Thoracic aorta (tissue), 2 donors: ENCODE measurements around the gene PLPPR2. TPM values are rescaled to one million over a fixed set of nuclear protein-coding genes. Genes with fewer than 3 reads are reported as not detected.

Experiments
- ATAC-seq: fragments of 150-250 bp; one replicate; pipeline ENCODE4 v1.8.0; 2017; ENCODE audit warnings: low read depth; ENCODE audit not compliant: insufficient number of reproducible peaks, low FRiP score
- DNase-seq: peaks from one replicate; pipeline ENCODE4 v3.0.0-alpha.2; 2020; ENCODE audit warnings: low spot score
- H3K27ac ChIP-seq, 2 donors: fragments of 200-600 bp; sonication (generic); 1 replicate in 1 of 2; 2 replicates in 1 of 2; pipeline ENCODE4 v1.5.1; 2016; ENCODE audit warnings: mild to moderate bottlenecking in 2 of 2, moderate library complexity in 2 of 2
- H3K27me3 ChIP-seq: fragments of 200-600 bp; sonication (generic); replicated peaks from 2 replicates; pipeline ENCODE4 v1.6.0; 2016; ENCODE audit warnings: mild to moderate bottlenecking; ENCODE audit not compliant: insufficient read depth
- H3K36me3 ChIP-seq: fragments of 200-600 bp; sonication (generic); one replicate; pipeline ENCODE4 v1.5.1; 2016
- H3K4me1 ChIP-seq, 2 donors: fragments of 200-600 bp; sonication (generic); 1 replicate in 1 of 2; 2 replicates in 1 of 2; pipeline versions ENCODE4 v1.5.1 to v1.6.0; 2016; ENCODE audit warnings: low read depth in 2 of 2, mild to moderate bottlenecking in 1 of 2; ENCODE audit not compliant: control insufficient read depth in 1 of 2
- H3K4me3 ChIP-seq: fragments of 200-600 bp; sonication (generic); 2 replicates; pipeline ENCODE4 v1.5.1; 2016; ENCODE audit warnings: mild to moderate bottlenecking
- H3K9me3 ChIP-seq: fragments of 200-600 bp; sonication (generic); 2 replicates; pipeline ENCODE4 v1.5.1; 2016
- CTCF ChIP-seq: fragments of 200-600 bp; sonication (generic); IDR thresholded peaks from one replicate; pipeline ENCODE4 v1.5.1; 2019; ENCODE audit warnings: antibody characterized with exemption
- total RNA-seq, 2 donors: library from RNA; depleted of rRNA; stranded (reverse); fragments of >200 nt; gene quantifications; one replicate each; pipeline versions ENCODE4 v1.1.0 to v1.2.3, GENCODE V29; 2016

PLPPR2 gene
- total RNA-seq, 2 donors from 2014 or later: 55.7 to 69.7 TPM

GRCh38 chr19:11379857-11380350 lies 24.7 kb downstream of the PLPPR2 start:
- H3K4me3 ChIP-seq: no peak overlapping the region
- no peak overlapping the region for H3K27ac ChIP-seq
- H3K9me3 ChIP-seq: no peaks in the 10 kb centered on the region
- no peaks in the 10 kb centered on the region for H3K36me3 ChIP-seq
- DNase-seq: no peak
- peaks cover 23 to 80% of the 10 kb centered on the region in 2 donors for H3K4me1 ChIP-seq
- ATAC-seq: no peak
- TF ChIP-seq CTCF: no peak
- H3K27me3 ChIP-seq: no peaks in the 10 kb centered on the region

DNA sequence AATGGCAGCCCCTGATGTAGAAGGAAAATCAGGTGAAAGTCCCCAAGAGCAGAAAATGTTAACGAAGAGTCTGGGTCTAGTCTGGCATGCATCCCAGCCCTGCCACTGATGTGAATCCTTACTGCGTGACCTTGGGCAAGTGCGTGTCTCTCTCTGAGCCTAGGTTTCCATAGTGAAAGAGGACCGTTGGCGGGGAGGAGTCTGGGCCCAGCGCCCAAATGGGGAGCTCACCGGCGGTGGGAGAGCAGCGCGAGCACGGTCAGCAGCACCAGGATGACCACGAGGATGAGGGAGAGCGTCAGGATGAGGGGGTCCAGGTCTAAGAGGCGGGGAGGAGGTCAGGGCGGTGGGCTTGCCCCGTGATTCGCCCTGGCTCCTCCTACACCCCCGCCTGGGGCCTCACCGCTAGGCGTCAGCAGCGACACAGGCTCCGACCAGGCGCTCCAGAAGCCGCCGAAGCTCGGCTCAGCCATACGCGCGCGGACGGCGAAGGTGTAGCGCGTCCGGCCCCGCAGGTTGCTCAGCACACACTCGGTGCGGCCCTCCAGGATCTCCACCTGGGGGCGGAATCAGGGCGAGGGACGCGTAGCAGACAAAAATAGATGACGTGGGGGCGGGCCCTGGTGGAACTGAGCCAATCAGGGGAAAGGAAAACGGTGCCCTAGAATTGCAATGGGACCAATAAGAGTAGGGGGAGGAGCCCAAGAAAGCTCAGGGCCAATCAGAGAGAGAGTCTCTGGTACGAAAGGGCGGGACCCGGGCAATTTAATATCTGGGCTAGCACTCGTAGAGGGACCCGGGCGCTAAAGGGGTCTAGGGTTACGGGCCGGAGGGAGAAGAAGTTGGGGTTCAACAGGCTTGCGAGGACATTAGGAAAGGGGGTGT lies 25.7 kb downstream of the PLPPR2 start:
- Histone ChIP-seq H3K27ac (peak overlapping the region; percentile 55 to 56), H3K4me3 (peak overlapping the region; percentile 75), H3K36me3 (no peaks in the 10 kb centered on the region), H3K4me1 (peaks cover 19 to 74% of the 10 kb centered on the region in 2 donors), H3K9me3 (no peaks in the 10 kb centered on the region), H3K27me3 (no peaks in the 10 kb centered on the region)
- ATAC-seq (peak; percentile 86), DNase-seq (peak; percentile 88)
- peak; percentile 64 for TF ChIP-seq CTCF

- no peak for ATAC-seq
- Histone ChIP-seq H3K27ac (peak overlapping the region in 1 of 2 donors; percentile 27), H3K36me3 (no peaks in the 10 kb centered on the region), H3K27me3 (no peaks in the 10 kb centered on the region), H3K9me3 (no peaks in the 10 kb centered on the region), H3K4me1 (peaks cover 11 to 53% of the 10 kb centered on the region in 2 donors), H3K4me3 (peak overlapping the region; percentile 60)
- TF ChIP-seq CTCF: peak; percentile 40
- no peak for DNase-seq
Observed at GRCh38 chr19:11382898-11383705, 27.9 kb downstream of the PLPPR2 start.

DNA sequence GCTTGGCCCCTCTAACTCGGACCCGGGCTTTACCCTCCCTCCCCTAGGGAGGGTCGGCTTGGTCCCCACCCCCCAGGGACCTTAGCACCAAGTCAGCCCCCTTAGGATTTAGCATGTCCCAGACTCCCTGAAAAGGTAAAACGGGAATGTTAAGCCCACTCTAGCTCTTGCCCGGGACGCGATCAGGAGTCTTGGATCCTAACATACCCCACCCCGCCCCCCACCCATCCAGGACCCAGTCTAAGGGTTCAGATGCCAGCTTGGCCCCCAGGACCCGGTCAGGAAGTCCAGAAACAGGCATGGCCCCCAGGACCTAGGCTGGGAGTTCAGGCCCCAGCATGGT lies 28.4 kb downstream of the PLPPR2 start:
- H3K27me3 ChIP-seq: no peaks in the 10 kb centered on the region
- H3K9me3 ChIP-seq: no peaks in the 10 kb centered on the region
- H3K4me3 ChIP-seq: peak overlapping the region; percentile 60
- H3K4me1 ChIP-seq: peaks cover 8 to 47% of the 10 kb centered on the region in 2 donors
- no peaks in the 10 kb centered on the region for H3K36me3 ChIP-seq
- no peak overlapping the region for H3K27ac ChIP-seq
- ATAC-seq (no peak), DNase-seq (no peak)
- no peak for TF ChIP-seq CTCF

GRCh38 chr19:11384778-11385129 lies 29.5 kb downstream of the PLPPR2 start:
- ATAC-seq: no peak
- TF ChIP-seq CTCF: no peak
- Histone ChIP-seq H3K4me1 (peaks cover 8 to 38% of the 10 kb centered on the region in 2 donors), H3K9me3 (no peaks in the 10 kb centered on the region), H3K36me3 (no peaks in the 10 kb centered on the region), H3K4me3 (no peak overlapping the region), H3K27me3 (no peaks in the 10 kb centered on the region), H3K27ac (no peak overlapping the region)
- no peak for DNase-seq
